Measurements from ENCODE around the gene ATP6V1B1. TPM values are rescaled to one million over a fixed set of nuclear protein-coding genes. Genes with fewer than 3 reads are reported as not detected.

ATP6V1B1 gene
- total and polyA plus RNA-seq, 2 of the 4 experiments (the other 2 are of a cell fraction): 1.3 TPM; not detected in 1

DNA sequence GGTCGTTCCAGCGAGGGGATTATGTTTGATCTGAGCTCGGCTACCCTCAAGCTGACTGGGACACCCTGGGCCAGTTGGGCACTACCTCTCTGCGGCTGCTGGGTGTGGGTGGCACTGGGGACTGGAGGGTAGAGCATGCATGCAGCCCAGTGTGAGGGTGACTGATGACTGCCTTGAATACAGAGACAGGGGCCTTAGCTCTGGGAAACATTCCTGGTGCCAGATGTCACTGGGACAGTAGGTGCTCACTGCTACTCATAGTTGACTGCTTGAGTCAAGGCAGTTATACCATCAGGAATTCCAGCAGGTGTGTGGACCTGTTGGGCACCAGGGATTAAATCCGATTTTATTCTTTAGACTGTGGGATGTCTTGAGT lies 33.6 kb upstream of the ATP6V1B1 start:
- Histone ChIP-seq H4K5ac (ENCODE audit: low read depth, low read length) (peak overlapping the region; percentile 12; the same call in 1 of the 2 replicates), H3K27ac (ENCODE audit: insufficient read depth, low read length) (no peak overlapping the region; the same call in 1 of the 2 replicates), H4K91ac (ENCODE audit: insufficient read depth, low read depth, low read length) (no peak overlapping the region), H3K9me3 (ENCODE audit: control insufficient read depth, insufficient read depth, low read length) (no peaks in the 10 kb centered on the region), H3K14ac (replicated peaks; ENCODE audit: low read depth, low read length) (0 out of 2 replicates have a peak overlapping the region, but pooled peaks have one; percentile 9), H3K56ac (ENCODE audit: extremely low read depth, insufficient read depth, low read length) (no peak overlapping the region), H3K79me1 (ENCODE audit: low read depth in 1 of 2, low read length in 2 of 2) (peaks cover 7 to 17% of the 10 kb centered on the region in 2 experiments; a peak in 2 of 4 replicates), H2AFZ (replicated peaks; ENCODE audit: low read length, poor library complexity) (peak overlapping the region; percentile 90), H3K4me1 (ENCODE audit: control insufficient read depth, insufficient read depth, low read length) (peaks cover 4% of the 10 kb centered on the region; the same call in 1 of the 2 replicates), H2AK9ac (replicated peaks; ENCODE audit: low read depth, low read length, poor library complexity) (peak overlapping the region; percentile 71), H3K36me3 (ENCODE audit: control insufficient read depth, insufficient read depth, low read length) (no peaks in the 10 kb centered on the region; the same call in 1 of the 2 replicates), H3K4me2 (ENCODE audit: low read depth, low read length) (peak overlapping the region; percentile 95), H2BK120ac (ENCODE audit: low read depth, low read length) (no peak overlapping the region), H2BK15ac (ENCODE audit: low read depth, low read length) (no peak overlapping the region), H3K4me3 (ENCODE audit: insufficient read depth, low read depth, low read length) (peak overlapping the region; percentile 58), H2BK20ac (ENCODE audit: low read depth, low read length) (no peak overlapping the region), H4K8ac (ENCODE audit: low read depth in 2 of 2, low read length in 2 of 2) (peak overlapping the region; percentile 50 to 82; a peak in 3 of 4 replicates), H4K20me1 (ENCODE audit: insufficient read depth, low read length) (no peaks in the 10 kb centered on the region; the same call in 1 of the 2 replicates), H3K27me3 (ENCODE audit: control insufficient read depth, insufficient read depth, low read length) (peaks cover 40% of the 10 kb centered on the region), H3K4ac (ENCODE audit: low read depth, low read length) (peak overlapping the region; percentile 52), H2BK5ac (ENCODE audit: low read depth, low read length, poor library complexity, severe bottlenecking) (no peak overlapping the region), H3K18ac (ENCODE audit: low read depth, low read length) (no peak overlapping the region), H3K9me1 (ENCODE audit: insufficient read depth, low read length) (no peaks in the 10 kb centered on the region), H3K23ac (ENCODE audit: low read depth, low read length) (0 out of 2 replicates have a peak overlapping the region, but pooled peaks have one; percentile 54), H3K9ac (ENCODE audit: low read depth, low read length) (peak overlapping the region; percentile 86), H2AK5ac (ENCODE audit: low read depth, low read length) (no peak overlapping the region)
- intact Hi-C loops (cut with micrococcal nuclease) (no loop called here), in situ Hi-C loops (cut with MboI; ENCODE audit: low sequenced_read_pairs) (no loop called here), dilution Hi-C loops (cut with HindIII; ENCODE audit: low sequenced_read_pairs, unreplicated experiment) (no loop called here)
- TF ChIP-seq RAD21 (IDR thresholded peaks at IDR 0.05; ENCODE audit: low read length) (no peak), CHD1 (IDR thresholded peaks at IDR 0.05; ENCODE audit: low read depth, low read length) (no peak), CEBPB (IDR thresholded peaks at IDR 0.05; ENCODE audit: low read depth, low read length) (no peak), SMC3 (IDR thresholded peaks at IDR 0.05; ENCODE audit: low read depth, low read length) (no peak), RFX5 (IDR thresholded peaks at IDR 0.05; ENCODE audit: low read depth, low read length) (no peak), BHLHE40 (IDR thresholded peaks at IDR 0.05; ENCODE audit: low read depth, low read length) (no peak), FOS (IDR thresholded peaks at IDR 0.05; ENCODE audit: low read depth, low read length) (no peak)
- TF ChIP-seq, protein P1, sequence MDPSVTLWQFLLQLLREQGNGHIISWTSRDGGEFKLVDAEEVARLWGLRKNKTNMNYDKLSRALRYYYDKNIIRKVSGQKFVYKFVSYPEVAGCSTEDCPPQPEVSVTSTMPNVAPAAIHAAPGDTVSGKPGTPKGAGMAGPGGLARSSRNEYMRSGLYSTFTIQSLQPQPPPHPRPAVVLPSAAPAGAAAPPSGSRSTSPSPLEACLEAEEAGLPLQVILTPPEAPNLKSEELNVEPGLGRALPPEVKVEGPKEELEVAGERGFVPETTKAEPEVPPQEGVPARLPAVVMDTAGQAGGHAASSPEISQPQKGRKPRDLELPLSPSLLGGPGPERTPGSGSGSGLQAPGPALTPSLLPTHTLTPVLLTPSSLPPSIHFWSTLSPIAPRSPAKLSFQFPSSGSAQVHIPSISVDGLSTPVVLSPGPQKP (IDR thresholded peaks at IDR 0.05; ENCODE audit: borderline replicate concordance, low read depth, low read length): no peak
- TF ChIP-seq, protein P2, sequence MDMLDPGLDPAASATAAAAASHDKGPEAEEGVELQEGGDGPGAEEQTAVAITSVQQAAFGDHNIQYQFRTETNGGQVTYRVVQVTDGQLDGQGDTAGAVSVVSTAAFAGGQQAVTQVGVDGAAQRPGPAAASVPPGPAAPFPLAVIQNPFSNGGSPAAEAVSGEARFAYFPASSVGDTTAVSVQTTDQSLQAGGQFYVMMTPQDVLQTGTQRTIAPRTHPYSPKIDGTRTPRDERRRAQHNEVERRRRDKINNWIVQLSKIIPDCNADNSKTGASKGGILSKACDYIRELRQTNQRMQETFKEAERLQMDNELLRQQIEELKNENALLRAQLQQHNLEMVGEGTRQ (IDR thresholded peaks at IDR 0.05; ENCODE audit: low read depth, low read length): no peak
- POLR2A ChIA-PET (ENCODE audit: unreplicated experiment): interaction anchor here (0.7 kb wide), 1 partner anchor 27 kb away, joined by 5 read pairs; no protein-coding TSS in a partner anchor
- CTCF ChIA-PET: no interaction called here
- DNase-seq (peak; percentile 18), ATAC-seq (ENCODE audit: low read depth) (no peak)
- BruUV-seq (replicated peaks): no TSS peak
- WGBS, 2 experiments (ENCODE audit: extremely low coverage in 2 of 2, insufficient read length in 1 of 2): 47% methylated on average over 3 of the region's 5 CpGs; no CpG with 5 or more reads in 1 of the 2 experiments

Measured in IMR-90 (cell line).